GM12864 (cell line): Measurements from ENCODE around the gene NLRP2B.

Experiments
- DNase-seq: peaks from one replicate; pipeline ENCODE4 v3.0.0-alpha.2; 2011; ENCODE audit warnings: low read depth
- H3K4me3 ChIP-seq: 2 replicates; pipeline ENCODE4 v1.5.1; 2011; ENCODE audit warnings: mild to moderate bottlenecking, low read depth, low read length, control low read depth
- CTCF ChIP-seq: IDR thresholded peaks from 2 replicates; pipeline ENCODE4 v1.5.1; 2011; ENCODE audit warnings: low read depth, mild to moderate bottlenecking, moderate library complexity, low read length, control low read depth, inconsistent platforms; ENCODE audit errors: missing control alignments

Gene NLRP2B

GRCh38 chrX:57669961-57670360, 10.1 kb downstream of the NLRP2B start:
- DNase-seq: no peak

DNA sequence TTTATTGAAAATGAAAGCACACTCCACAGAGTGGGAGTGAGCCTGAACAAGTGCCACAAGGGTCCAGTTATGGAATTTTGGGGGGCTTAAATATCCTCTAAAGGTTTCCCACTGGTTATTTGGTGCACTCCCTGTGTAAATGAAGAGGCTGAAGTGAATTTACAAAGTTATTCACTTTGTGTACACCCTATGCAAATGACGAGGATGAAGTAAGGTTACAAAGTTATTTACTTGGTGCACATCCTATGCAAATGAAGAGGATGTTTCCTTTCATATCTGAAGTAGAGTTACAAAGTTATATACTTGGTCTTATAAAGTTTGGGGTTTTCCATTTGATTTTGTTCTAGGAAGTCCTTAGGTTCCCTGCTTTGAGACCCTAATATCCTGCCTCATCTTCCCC, 13.1 kb downstream of the NLRP2B start:
- TF ChIP-seq CTCF: no peak
- H3K4me3 ChIP-seq: no peak overlapping the region
- no peak for DNase-seq

More at GRCh38 chrX:57669961-57670360, 10.1 kb downstream of the NLRP2B start:
- no peak overlapping the region for H3K4me3 ChIP-seq
- no peak for TF ChIP-seq CTCF

- DNase-seq: no peak
- no peak overlapping the region for H3K4me3 ChIP-seq
- TF ChIP-seq CTCF: no peak
Measured at GRCh38 chrX:57655065-57655464, 25.0 kb downstream of the NLRP2B start.

- no peak for TF ChIP-seq CTCF
- no peak for DNase-seq
- H3K4me3 ChIP-seq: no peak overlapping the region
Measured at GRCh38 chrX:57652705-57653104, 27.4 kb downstream of the NLRP2B start.

GRCh38 chrX:57651169-57651919, 28.7 kb downstream of the NLRP2B start:
- H3K4me3 ChIP-seq: no peak overlapping the region
- no peak for TF ChIP-seq CTCF
- no peak for DNase-seq

DNA sequence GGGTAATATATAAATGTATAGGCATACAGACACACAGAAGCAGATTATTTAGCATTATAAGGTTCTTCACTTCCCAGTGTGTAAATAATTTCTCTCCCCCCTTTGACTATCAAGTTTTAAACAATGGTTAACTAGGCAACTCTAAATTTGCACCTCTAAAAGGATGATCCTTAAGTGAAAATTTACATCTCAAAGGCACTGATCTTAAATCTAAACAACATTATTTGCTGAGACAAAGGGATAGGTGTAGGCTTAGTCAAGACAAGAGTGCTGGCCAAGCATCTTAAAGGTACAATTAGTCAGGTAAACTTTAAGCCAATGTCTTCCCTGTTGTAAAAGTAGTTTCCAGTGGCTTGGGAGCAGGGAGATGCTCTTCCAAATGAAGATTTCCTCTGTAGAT, 33.0 kb downstream of the NLRP2B start:
- DNase-seq: no peak
- H3K4me3 ChIP-seq: no peak overlapping the region
- TF ChIP-seq CTCF: no peak

DNA sequence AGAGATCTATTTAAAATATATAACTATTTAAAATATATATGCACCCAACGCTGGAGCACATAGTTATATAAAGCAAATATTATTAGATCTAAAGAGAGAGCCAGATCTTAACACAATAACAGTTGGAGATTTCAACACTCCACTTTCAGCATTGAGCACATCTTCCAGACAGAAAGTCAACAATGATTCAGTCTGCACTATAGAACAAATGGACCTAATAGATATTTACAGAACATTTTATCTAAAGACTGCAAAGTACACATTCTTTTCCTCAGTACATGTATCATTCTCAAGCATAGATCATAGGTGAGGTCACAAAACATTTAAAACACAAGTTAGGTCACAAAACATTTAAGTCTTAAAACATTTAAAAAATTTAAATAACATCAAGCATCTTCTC, 36.4 kb downstream of the NLRP2B start:
- TF ChIP-seq CTCF: no peak
- H3K4me3 ChIP-seq: no peak overlapping the region
- no peak for DNase-seq
